Muscle layer of colon (tissue), 2 donors: ENCODE results near the gene ATN1.

ENCODE experiments used
- H3K27ac ChIP-seq: one replicate; pipeline ENCODE4 v1.7.0; 2013; ENCODE audit warnings: low read depth, mild to moderate bottlenecking, low read length, moderate library complexity
- H3K27me3 ChIP-seq, 2 donors: one replicate each; pipeline ENCODE4 v1.7.0; 2013; ENCODE audit warnings: low read length in 2 of 2, mild to moderate bottlenecking in 2 of 2; ENCODE audit not compliant: insufficient read depth in 2 of 2, control insufficient read depth in 1 of 2
- H3K36me3 ChIP-seq: one replicate; pipeline ENCODE4 v1.7.0; 2013; ENCODE audit warnings: mild to moderate bottlenecking, low read length; ENCODE audit not compliant: insufficient read depth
- H3K4me1 ChIP-seq: one replicate; pipeline ENCODE4 v1.7.0; 2013; ENCODE audit warnings: mild to moderate bottlenecking, low read length; ENCODE audit not compliant: insufficient read depth
- H3K4me3 ChIP-seq, 2 donors: one replicate each; pipeline ENCODE4 v1.7.0; 2013; ENCODE audit warnings: low read length in 2 of 2, low read depth in 1 of 2, mild to moderate bottlenecking in 1 of 2, moderate library complexity in 1 of 2
- H3K9ac ChIP-seq: one replicate; pipeline ENCODE4 v1.7.0; 2013; ENCODE audit warnings: low read length
- H3K9me3 ChIP-seq: one replicate; pipeline ENCODE4 v1.7.0; 2013; ENCODE audit warnings: mild to moderate bottlenecking, low read length
- donor health status: abdominal sarcoma.
- donor health status: Adenocarcinoma of cecum.

Gene ATN1

GRCh38 chr12:6959058-6959804, 31.5 kb downstream of the ATN1 start:
- no peak overlapping the region for H3K9ac ChIP-seq
- H3K27me3 ChIP-seq: no peaks in the 10 kb centered on the region
- no peak overlapping the region for H3K4me3 ChIP-seq
- H3K36me3 ChIP-seq: no peaks in the 10 kb centered on the region
- peaks cover 26% of the 10 kb centered on the region for H3K4me1 ChIP-seq
- no peak overlapping the region for H3K27ac ChIP-seq
- no peaks in the 10 kb centered on the region for H3K9me3 ChIP-seq

DNA sequence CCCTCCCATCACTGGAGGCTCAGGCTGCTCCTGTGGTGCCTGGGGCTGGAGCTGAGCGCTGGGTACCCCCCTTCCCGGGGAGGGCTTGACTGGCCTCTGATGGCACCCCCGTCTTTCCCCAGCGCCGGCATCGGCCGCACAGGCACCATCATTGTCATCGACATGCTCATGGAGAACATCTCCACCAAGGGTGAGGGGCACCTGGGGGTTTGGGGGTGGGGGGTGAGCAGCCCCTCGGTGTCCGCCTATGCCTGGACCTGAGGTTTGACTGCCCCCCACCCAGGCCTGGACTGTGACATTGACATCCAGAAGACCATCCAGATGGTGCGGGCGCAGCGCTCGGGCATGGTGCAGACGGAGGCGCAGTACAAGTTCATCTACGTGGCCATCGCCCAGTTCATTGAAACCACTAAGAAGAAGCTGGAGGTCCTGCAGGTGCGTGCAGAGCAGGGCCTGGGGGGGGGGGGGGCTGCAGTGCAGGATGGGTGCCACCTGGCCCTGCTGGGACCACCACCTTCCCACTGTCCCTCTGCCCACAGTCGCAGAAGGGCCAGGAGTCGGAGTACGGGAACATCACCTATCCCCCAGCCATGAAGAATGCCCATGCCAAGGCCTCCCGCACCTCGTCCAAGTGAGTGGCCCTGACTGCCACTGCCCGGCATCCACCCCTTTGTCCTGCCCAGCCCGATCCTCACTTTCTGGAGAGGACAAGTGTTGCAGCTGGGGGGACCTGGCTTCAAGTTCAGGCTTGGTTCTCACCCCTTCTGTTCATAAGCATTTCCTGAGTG, 32.2 kb downstream of the ATN1 start:
- peaks cover 30% of the 10 kb centered on the region for H3K4me1 ChIP-seq
- no peak overlapping the region for H3K9ac ChIP-seq

DNA sequence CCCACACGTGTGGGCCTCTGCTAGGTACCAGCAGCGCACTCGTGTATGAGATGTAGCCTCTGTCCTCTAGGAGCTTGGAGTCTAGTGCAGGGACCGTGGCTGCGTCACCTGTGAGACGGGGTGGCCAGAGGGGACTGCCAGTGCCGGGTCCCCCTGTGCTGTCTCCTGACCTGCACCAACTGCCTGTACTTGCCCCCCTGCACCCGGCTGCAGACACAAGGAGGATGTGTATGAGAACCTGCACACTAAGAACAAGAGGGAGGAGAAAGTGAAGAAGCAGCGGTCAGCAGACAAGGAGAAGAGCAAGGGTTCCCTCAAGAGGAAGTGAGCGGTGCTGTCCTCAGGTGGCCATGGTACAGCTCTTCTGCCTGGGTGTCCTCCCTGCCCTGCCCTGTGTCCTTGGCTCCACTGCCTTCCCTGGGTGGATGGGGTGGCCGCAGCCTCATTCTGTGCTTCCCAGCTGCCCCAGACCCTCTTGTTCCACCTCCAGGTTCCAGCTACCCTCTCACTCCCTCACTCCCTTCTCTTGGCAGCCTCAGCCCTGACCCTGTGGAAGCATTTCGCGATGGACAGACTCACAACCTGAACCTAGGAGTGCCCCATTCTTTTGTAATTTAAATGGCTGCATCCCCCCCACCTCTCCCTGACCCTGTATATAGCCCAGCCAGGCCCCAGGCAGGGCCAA, 33.0 kb downstream of the ATN1 start:
- peaks cover 6% of the 10 kb centered on the region for H3K36me3 ChIP-seq
- H3K9me3 ChIP-seq: no peaks in the 10 kb centered on the region
- H3K4me1 ChIP-seq: peaks cover 31% of the 10 kb centered on the region
- H3K27ac ChIP-seq: no peak overlapping the region
- peak overlapping the region in 1 of 2 donors; percentile 25 for H3K4me3 ChIP-seq
- H3K9ac ChIP-seq: peak overlapping the region; percentile 0
- no peaks in the 10 kb centered on the region for H3K27me3 ChIP-seq

More for the DNA sequence above, 32.2 kb downstream of the ATN1 start:
- Histone ChIP-seq H3K27me3 (no peaks in the 10 kb centered on the region), H3K27ac (no peak overlapping the region), H3K36me3 (no peaks in the 10 kb centered on the region), H3K4me3 (no peak overlapping the region), H3K9me3 (no peaks in the 10 kb centered on the region)

DNA sequence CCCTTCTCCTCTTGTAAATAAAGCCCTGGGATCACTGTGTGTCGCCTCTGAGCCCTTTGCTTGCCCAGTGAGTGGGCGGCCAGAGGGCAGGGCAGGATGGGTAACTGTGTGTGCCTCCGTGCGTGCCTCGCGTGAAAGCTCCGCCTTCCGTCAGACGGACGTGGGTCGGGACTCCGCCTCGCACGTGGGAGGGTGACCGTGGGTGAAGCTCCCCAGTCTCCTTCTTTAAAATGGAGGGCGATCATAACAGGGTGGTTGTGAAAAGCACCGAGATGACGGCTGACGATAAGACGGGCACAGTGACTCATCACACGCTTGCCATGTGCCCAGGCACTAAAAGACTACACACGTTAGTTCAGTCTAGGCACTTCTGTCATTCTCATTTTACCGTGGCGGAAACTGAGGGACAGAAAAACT, 33.5 kb downstream of the ATN1 start:
- Histone ChIP-seq H3K36me3 (peaks cover 12% of the 10 kb centered on the region), H3K4me1 (peaks cover 31% of the 10 kb centered on the region), H3K9ac (peak overlapping the region; percentile 0), H3K4me3 (peak overlapping the region in 1 of 2 donors; percentile 25), H3K9me3 (no peaks in the 10 kb centered on the region), H3K27me3 (no peaks in the 10 kb centered on the region), H3K27ac (peak overlapping the region; percentile 51)

DNA sequence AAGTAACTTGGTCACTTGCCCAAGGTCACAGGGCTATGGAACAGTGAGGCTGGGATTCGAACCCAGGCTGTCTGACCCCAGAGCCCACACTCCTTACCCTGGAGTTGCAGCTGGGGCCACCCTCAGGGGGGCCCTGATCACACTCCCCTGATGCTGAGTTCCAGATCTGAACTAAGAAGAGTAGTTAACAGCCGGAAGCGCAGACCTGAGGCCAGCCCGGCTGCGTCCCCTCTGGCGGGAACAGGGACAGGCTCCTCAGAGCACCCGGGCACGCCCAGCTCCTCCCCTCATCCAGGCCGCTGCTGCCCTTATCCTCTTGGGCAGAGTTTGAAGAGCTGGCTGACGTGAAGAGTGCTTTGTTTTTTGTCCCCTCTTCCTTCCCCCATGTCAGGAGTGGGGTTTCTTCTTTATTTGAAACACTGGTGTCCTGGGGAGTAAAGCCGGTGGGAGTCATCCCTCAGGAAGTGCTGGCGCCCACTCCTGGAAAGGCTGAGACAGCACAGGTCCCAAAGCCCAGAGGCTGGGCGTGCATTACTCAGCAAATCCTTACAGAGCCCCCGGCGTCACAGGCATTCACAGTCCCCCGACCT, 34.0 kb downstream of the ATN1 start:
- Histone ChIP-seq H3K4me1 (peaks cover 31% of the 10 kb centered on the region), H3K4me3 (peak overlapping the region in 1 of 2 donors; percentile 25), H3K9ac (peak overlapping the region; percentile 0), H3K36me3 (peaks cover 17% of the 10 kb centered on the region), H3K27me3 (no peaks in the 10 kb centered on the region), H3K27ac (peak overlapping the region; percentile 51), H3K9me3 (no peaks in the 10 kb centered on the region)

DNA sequence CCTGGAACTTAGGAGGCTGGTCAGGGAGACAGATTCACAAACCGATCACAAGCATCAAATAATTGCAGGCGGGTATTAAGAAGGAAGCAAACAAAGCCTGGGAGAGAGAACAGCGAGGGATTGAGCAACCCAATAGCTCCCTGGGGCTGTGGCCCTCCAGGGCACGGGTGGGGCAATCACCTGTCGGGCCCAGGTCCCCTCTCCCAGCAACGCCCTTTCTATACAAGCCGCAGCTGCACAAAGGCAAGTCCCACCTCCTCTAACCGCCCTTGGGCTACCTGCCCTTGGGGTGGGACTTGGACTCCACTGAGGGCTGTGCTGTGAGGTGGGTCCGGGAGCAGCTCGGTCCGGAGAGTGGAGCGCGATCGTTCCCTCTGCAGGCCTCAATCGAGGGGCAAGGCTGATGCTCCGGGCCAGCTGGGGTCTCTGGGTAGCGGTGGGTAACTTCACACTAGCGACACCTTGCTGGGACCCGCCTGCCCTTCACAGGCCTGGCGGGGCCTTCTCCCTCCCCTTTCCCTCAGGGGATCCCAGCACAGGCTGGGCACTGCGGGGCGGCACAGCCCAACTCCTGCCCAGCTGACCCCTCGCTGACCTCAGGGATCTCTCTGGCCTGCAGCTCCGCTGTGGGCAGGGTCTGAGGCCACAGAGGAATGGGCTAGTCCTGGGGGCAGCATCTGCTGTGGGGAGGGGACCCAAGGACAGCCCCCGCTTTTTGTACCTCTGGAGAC, 34.7 kb downstream of the ATN1 start:
- Histone ChIP-seq H3K4me1 (peaks cover 31% of the 10 kb centered on the region), H3K9me3 (no peaks in the 10 kb centered on the region), H3K4me3 (no peak overlapping the region), H3K36me3 (peaks cover 23% of the 10 kb centered on the region), H3K9ac (no peak overlapping the region), H3K27me3 (no peaks in the 10 kb centered on the region), H3K27ac (peak overlapping the region; percentile 51)

DNA sequence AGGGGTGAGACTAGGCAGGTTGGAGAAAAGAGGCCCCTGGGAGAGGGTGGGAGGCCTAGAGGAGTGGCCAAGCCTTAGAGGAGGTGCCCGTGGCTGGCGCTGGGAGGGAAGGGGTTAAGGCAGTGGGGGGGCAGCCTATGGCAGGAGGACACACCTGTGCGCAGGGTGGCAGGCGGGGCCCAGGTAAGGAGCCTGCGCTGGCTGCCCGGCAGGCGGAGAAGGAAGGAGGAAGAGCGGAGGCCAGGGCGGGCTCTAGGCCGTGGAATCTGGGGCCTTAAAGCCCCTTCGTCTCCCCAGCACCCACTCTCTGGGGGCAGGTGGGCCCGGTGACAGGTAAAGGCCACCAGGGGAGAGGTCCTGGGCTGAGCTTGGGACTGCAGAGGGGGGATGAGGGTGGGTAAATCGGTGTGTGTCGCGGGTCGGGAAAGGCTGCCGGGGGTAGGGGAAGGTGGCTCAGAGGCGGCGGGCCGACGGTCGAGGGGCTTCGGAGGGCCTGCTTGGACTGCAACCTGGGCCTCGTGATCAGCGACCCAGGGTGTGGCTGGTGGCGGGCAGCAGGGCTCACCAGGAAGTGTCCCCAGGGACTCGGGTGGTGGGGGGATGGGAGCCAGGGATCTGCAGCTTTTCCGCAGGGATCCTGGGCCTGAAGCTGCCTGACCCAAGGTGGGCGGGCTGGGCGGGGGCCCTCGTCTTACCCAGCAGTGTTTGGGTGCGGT, 35.4 kb downstream of the ATN1 start:
- Histone ChIP-seq H3K27ac (peak overlapping the region; percentile 2), H3K4me3 (no peak overlapping the region), H3K27me3 (no peaks in the 10 kb centered on the region), H3K4me1 (peaks cover 33% of the 10 kb centered on the region), H3K9me3 (no peaks in the 10 kb centered on the region), H3K36me3 (peaks cover 30% of the 10 kb centered on the region), H3K9ac (no peak overlapping the region)

DNA sequence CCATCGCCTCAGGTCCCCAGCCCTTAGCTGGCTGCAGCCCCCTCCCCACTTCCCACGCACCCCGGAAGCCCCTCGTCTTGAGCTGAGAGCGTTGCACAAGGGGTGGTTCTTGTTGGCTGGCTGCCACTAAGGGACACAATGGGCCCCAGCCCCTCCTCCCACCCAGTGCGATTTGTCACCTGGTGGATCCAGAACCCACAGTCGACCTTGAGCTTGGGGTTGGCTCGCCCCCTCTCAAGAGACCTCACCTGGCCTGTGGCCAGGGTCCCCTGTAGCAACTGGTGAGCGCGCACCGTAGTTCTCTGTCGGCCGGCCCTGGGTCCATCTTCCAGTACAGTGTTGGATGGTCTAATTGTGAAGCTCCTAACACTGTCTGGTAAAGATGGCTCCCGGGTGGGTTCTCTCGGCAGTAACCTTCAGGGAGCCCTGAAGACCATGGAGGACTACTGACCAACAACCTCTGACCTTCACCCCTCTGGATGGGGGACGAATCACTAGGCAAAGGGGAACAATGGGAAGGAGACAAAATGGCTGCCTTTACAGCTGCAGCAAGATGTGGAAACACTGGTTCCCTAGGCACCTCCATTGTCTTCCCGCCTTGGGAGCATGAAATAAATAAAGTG, 36.1 kb downstream of the ATN1 start:
- peak overlapping the region; percentile 24 for H3K9ac ChIP-seq
- no peaks in the 10 kb centered on the region for H3K9me3 ChIP-seq
- H3K4me1 ChIP-seq: peaks cover 40% of the 10 kb centered on the region
- H3K4me3 ChIP-seq: no peak overlapping the region
- H3K27me3 ChIP-seq: no peaks in the 10 kb centered on the region
- peak overlapping the region; percentile 70 for H3K27ac ChIP-seq
- peaks cover 38% of the 10 kb centered on the region for H3K36me3 ChIP-seq

GRCh38 chr12:6964605-6965025, 36.9 kb downstream of the ATN1 start:
- Histone ChIP-seq H3K27ac (peak overlapping the region; percentile 70), H3K9ac (peak overlapping the region; percentile 24), H3K4me3 (no peak overlapping the region), H3K9me3 (no peaks in the 10 kb centered on the region), H3K27me3 (no peaks in the 10 kb centered on the region), H3K4me1 (peaks cover 47% of the 10 kb centered on the region), H3K36me3 (peaks cover 41% of the 10 kb centered on the region)
